ENCODE measurements around the gene G6PC3. TPM values are rescaled to one million over a fixed set of nuclear protein-coding genes. Genes with fewer than 3 reads are reported as not detected.

Gene G6PC3
- total RNA-seq, 4 donors from 2014 or later: 41.4 to 104 (median 80.8) TPM

DNA sequence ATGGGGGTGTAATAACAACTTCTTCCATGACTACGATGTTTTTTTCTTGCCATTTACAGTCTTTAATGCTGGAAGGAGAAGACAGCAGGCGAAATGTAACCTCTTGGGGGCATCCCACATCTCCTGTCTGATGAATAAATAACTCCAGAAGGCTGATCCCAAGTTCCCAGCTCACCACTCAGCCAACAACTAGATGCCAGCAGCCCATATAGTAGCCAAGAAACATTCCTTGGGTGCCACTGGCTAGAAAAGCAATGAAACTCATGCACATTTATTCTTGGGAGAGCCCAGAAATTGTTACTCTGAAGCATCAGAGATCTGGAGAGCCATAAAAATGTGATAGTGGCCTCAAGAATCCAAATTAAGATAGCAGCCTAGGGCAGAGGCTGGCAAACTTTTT, 33.1 kb upstream of the G6PC3 start:
- 90 to 91% methylated on average over 2 of the region's 2 CpGs for whole genome bisulfite sequencing, 2 donors
- DNase-seq: no peak
- Histone ChIP-seq H3K27me3 (no peaks in the 10 kb centered on the region), H3K9me3 (no peaks in the 10 kb centered on the region), H3K36me3 (peaks cover 18 to 20% of the 10 kb centered on the region in 2 donors), H3K27ac (peak overlapping the region in 1 of 3 donors; percentile 62), H3K4me1 (peaks cover 31 to 32% of the 10 kb centered on the region in 2 donors), H3K4me3 (replicated peaks in 1 of 3) (no peak overlapping the region)
- TF ChIP-seq POLR2A (IDR thresholded peaks at IDR 0.05): no peak
- TF ChIP-seq, protein P1, sequence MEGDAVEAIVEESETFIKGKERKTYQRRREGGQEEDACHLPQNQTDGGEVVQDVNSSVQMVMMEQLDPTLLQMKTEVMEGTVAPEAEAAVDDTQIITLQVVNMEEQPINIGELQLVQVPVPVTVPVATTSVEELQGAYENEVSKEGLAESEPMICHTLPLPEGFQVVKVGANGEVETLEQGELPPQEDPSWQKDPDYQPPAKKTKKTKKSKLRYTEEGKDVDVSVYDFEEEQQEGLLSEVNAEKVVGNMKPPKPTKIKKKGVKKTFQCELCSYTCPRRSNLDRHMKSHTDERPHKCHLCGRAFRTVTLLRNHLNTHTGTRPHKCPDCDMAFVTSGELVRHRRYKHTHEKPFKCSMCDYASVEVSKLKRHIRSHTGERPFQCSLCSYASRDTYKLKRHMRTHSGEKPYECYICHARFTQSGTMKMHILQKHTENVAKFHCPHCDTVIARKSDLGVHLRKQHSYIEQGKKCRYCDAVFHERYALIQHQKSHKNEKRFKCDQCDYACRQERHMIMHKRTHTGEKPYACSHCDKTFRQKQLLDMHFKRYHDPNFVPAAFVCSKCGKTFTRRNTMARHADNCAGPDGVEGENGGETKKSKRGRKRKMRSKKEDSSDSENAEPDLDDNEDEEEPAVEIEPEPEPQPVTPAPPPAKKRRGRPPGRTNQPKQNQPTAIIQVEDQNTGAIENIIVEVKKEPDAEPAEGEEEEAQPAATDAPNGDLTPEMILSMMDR (IDR thresholded peaks at IDR 0.05): no peak
- intact Hi-C loops (cut with DNase I): no loop called here

DNA sequence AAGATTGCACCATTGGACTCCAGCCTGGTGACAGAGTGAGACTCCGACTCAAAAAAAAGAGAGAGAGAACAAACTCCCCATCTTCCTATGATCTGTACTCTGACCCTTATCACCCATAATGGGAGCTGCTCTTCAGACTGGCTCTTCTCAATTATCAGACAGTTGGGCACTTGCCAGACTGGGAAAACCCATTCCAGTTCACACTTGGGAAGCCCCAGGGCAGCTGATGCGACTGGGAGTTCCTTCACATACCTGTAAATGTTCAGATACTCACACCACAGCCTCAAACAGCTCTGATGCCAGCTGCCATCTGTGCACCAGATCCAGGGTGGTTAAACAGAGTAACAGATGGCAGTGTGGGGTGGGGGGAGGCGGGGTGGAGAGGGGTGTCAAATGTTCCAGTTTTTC, 31.9 kb upstream of the G6PC3 start:
- Histone ChIP-seq H3K9me3 (no peaks in the 10 kb centered on the region), H3K27me3 (no peaks in the 10 kb centered on the region), H3K4me1 (peaks cover 24 to 34% of the 10 kb centered on the region in 2 donors), H3K4me3 (replicated peaks in 1 of 3) (no peak overlapping the region), H3K36me3 (peaks cover 18 to 20% of the 10 kb centered on the region in 2 donors), H3K27ac (peak overlapping the region in 1 of 3 donors; percentile 2)
- intact Hi-C loops (cut with DNase I): no loop called here
- DNase-seq: peak in 1 of 2 donors; percentile 4
- no peak for TF ChIP-seq POLR2A (IDR thresholded peaks at IDR 0.05)
- 91 to 97% methylated on average over 3 of the region's 3 CpGs for WGBS, 2 donors

DNA sequence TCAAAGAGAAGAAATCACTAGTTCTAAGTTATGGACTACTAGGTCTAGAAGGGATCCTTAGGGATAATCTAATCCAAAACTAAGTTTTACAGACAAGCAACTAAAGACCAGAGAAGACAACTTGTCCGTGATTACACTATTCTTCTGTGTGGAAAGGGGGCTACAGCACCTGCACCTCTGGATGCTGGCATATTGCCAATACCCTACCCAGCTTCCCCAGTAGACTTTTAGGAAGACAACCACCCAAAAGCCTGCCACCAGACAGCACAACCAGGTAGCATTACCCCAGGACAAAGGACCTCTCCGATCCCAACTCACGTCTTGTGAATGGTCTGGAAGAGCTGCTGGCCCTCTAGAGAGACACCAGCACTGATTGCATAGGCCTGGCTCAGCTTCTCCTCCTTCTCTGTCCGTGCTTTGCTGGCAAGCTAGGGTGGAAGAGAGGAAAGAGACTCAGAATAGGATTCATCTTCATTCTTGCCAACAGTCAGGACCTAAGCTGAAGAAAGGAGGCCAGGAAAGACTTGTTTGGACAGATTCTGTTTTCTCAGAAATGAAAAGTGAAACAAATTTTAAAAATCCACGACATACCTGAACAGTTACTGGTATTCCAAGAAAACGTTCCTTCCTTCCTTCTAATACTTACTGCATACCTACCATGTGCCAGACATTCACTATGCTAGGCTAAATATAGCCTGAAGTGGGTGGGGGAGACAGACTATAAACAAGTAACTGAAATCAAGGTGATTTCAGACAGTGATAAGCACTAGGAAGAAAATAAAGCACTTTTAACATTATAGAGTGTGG, 30.5 kb upstream of the G6PC3 start:
- no peaks in the 10 kb centered on the region for H3K27me3 ChIP-seq
- TF ChIP-seq, protein P1 (IDR thresholded peaks at IDR 0.05): no peak
- no peak for TF ChIP-seq POLR2A (IDR thresholded peaks at IDR 0.05)
- intact Hi-C loops (cut with DNase I): loop anchor here (5.0 kb wide), 1 partner anchor 98 kb away; the partner anchor contains the start of gene PPY
- H3K4me1 ChIP-seq: peaks cover 15 to 26% of the 10 kb centered on the region in 2 donors
- WGBS, 2 donors: 63 to 65% methylated on average over 6 of the region's 6 CpGs
- DNase-seq: peak in 1 of 2 donors; percentile 22
- no peaks in the 10 kb centered on the region for H3K9me3 ChIP-seq
- H3K36me3 ChIP-seq: peaks cover 17 to 18% of the 10 kb centered on the region in 2 donors
- peak overlapping the region; percentile 8 to 80 (median 54) for H3K27ac ChIP-seq
- no peak overlapping the region for H3K4me3 ChIP-seq (replicated peaks in 1 of 3)

DNA sequence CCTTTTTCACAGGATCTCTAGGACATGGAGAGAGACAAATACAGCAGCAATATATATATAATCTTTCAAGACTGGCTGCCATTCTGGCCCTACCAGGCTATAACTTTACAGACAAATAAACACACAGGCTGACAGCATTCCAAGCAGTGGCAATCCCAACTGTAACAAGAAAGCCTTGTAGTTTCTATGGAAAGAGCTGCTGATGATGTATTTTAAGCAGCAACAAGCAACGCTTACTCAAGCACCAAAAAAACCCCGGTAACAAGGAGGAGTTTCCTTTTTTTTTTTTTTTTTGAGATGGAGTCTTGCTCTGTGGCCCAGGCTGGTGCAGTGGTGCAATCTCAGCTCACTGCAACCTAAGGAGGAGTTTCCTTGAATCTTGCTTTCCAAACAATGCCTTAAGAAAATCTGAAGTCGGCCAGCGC, 27.3 kb upstream of the G6PC3 start:
- no peaks in the 10 kb centered on the region for H3K27me3 ChIP-seq
- H3K9me3 ChIP-seq: no peaks in the 10 kb centered on the region
- H3K27ac ChIP-seq: peak overlapping the region in 1 of 3 donors; percentile 30
- WGBS, 2 donors: 59 to 71% methylated on average over 4 of the region's 4 CpGs
- DNase-seq: no peak
- TF ChIP-seq, protein P1 (IDR thresholded peaks at IDR 0.05): no peak
- no peak for TF ChIP-seq POLR2A (IDR thresholded peaks at IDR 0.05)
- intact Hi-C loops (cut with DNase I): loop anchor here (5.0 kb wide), 1 partner anchor 101 kb away; the partner anchor contains the start of gene PPY
- peaks cover 15 to 26% of the 10 kb centered on the region in 2 donors for H3K4me1 ChIP-seq
- peaks cover 4% of the 10 kb centered on the region in 2 donors for H3K36me3 ChIP-seq
- no peak overlapping the region for H3K4me3 ChIP-seq (replicated peaks in 1 of 3)

DNA sequence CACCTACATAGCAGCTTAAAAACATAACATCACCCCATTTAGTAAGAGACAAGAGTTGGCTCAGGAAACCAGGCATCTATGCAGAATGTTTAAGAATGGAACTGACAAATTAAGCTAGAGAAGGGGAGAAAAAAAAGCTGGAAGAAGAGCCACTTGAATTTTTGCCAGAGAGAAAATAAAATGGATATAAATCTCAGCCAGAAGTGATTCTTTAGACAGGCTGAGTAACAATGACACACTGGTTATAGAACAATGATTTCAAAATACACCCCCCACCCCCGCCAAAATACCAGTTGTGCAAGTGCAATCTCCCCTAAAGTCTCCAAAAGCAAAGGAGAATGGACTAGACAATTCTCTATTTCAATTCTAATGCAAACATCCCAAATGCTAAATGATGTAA, 26.5 kb upstream of the G6PC3 start:
- Histone ChIP-seq H3K27ac (no peak overlapping the region), H3K27me3 (no peaks in the 10 kb centered on the region), H3K4me1 (peaks cover 15 to 26% of the 10 kb centered on the region in 2 donors), H3K4me3 (replicated peaks in 1 of 3) (no peak overlapping the region), H3K36me3 (peaks cover 2 to 10% of the 10 kb centered on the region in 2 donors), H3K9me3 (no peaks in the 10 kb centered on the region)
- TF ChIP-seq, protein P1 (IDR thresholded peaks at IDR 0.05): no peak
- TF ChIP-seq POLR2A (IDR thresholded peaks at IDR 0.05): no peak
- DNase-seq: no peak
- WGBS, 2 donors: 64 to 70% methylated on average over 1 of the region's 1 CpG
- intact Hi-C loops (cut with DNase I): loop anchor here (5.0 kb wide), 1 partner anchor 102 kb away; the partner anchor contains the start of gene PPY

Measured in thyroid gland (tissue), 4 donors.